ENCODE results near the gene EXOSC10.
"Not testable (repeated sequence)": the region's sequence is repeated elsewhere in the genome, so short reads cannot be mapped to it uniquely, and the experiment has no call there.

The EXOSC10 gene

DNA sequence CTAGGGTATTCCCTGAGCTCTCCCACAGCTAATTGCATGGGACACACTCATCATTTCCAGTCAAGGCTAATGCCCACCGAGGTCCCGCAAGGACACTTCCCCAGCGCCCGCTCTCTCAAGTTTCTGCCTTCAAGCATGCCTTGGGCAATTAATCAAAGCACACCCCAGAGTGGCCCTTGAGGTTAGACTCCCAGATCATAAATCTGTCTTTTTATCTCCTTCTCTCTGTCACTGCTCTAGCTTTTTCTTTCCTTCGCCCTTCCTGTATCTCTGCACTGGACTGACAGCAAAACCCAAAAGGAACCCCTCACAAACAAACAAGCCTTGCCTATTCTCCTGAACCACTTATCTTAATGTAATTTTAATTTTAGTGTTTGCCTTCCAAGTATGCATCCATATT, 7.9 kb upstream of the EXOSC10 start:
- DNase-seq, result no peak

DNA sequence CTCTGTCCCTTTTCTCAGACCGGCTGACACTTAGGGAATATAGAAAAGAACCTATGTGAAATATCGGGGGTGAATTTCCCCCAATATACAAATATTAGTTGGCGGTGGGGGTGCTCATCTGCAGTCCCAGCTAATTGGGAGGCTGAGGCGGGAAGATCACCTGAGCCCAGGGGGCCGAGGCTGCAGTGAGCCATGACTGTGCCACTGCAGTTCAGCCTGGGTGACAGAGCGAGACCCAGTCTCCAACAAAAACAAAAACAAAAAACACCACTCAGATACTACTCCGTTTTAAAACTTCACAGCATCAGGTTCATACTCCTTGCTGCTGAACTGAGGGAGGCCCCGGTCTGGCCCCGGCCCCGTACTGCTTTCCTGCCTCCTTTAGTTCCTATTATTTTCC, 5.9 kb upstream of the EXOSC10 start:
- no peak for DNase-seq

DNA sequence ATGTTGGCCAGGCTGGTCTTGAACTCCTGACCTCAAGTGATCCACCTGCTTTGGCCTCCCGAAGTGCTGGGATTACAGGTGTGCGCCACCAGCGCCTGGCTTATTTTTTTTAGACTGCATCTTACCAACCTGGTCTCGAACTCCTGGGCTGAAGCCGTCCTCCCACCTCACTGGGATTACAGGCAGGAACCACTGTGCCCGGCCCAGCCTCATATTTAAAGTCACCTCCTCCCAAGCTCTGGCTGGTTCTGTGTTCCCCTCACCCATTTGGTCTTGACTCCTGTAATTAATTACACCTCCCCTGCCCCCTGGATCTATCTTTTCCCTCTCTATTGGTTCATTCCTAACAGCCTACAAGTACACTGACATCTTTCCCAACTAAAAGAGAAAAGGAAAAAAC, 1.7 kb upstream of the EXOSC10 start:
- DNase-seq, result no peak

DNA sequence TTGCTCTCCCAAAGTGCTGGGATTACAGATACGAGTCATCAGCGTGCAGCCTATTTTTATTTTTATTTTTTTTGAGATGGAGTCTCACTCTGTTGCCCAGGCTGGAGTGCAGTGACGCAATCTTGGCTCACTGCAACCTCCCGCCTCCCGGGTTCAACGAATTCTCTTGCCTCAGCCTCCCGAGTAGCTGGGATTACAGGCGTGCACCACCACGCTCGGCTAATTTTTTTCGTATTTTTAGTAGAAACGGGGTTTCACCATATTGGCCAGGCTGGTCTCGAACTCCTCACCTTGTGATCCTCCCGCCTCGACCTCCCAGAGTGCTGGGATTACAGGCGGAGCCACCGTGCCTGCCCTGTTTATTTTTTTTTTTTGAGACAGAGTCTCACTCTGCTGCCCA, 1.1 kb upstream of the EXOSC10 start:
- DNase-seq, result not testable (repeated sequence)

DNA sequence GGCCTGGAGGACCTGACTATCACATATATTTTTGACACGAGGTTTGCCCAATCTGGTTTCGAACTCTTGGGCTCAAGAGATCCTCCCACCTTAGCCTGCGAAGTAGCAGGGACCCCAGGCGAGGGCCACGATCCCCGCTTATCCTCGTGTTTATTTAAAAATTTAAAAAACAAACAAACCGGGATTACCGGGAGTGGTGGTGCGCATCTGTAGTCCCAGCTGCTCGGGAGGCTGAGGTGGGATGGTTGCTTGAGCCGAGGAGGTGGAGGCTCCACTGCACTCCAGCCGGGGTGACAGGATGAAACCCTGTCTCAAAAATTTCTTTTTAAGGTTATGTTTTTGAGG, 452 bp upstream of the EXOSC10 start:
- no peak for DNase-seq

DNA sequence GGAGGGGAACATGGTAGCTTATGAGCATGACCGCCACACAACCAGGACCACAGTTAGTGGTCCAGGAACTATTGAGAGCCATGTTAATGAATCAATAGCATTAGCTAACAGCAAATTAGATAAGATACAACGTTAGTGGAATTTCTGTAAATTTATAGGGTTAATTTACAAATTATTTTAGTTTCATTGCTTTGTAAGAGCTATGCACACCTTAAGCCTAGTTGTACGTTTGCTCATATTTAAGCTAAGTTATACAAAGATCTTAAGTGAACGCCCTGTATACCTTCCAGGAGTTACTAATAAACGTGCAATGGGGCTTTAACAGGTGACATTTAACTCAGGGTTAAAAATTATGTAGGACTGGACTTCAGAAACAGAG, 749 bp downstream of the EXOSC10 start:
- DNase-seq, result no peak

DNA sequence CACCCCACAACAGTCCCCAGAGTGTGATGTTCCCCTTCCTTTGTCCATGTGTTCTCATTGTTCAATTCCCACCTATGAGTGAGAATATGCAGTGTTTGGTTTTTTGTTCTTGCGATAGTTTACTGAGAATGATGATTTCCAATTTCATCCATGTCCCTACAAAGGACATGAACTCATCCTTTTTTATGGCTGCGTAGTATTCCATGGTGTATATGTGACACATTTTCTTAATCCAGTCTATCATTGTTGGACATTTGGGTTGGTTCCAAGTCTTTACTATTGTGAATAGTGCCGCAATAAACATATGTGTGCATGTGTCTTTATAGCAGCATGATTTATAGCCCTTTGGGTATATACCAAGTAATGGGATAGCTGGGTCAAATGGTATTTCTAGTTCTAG, 15.9 kb downstream of the EXOSC10 start:
- not testable (repeated sequence) for DNase-seq

DNA sequence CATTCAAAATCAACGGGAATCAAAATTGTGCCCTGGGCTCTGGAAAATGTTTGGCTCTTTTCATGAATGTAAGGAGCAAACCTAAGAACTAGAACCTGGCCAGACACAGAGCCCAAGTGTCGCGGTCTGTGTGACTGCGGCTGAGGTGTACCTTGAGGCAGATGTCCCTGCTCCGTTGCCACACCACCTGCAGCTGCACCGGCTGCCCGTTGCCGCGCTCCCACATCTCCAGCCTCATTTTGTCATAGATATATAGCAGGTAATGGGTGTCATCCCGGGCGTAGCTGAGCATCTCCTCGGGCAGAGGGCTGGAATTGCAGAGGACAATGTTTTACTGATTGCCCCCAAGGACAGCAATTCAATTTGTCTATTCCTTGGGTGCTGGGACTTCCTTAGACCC, 18.7 kb downstream of the EXOSC10 start:
- DNase-seq, result no peak

DNA sequence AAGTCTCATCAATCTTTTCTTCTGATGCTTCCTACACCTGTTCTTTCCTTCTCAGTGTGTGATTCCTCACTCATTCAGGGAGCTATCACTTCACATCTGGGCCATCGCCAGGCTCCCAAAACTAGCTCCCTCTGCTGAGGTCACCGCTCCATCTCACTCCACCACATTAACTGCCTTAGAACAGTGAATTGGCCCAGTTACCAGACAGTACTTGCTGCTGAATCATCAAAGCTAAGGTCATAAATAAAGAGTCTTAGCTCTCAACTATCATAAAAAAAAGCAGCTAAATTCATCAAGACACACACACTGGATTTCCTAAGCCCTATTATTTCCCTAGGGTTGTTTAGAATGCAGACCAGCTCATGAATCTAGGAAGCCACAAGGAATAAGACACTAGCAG, 21.0 kb downstream of the EXOSC10 start:
- no peak for DNase-seq

DNA sequence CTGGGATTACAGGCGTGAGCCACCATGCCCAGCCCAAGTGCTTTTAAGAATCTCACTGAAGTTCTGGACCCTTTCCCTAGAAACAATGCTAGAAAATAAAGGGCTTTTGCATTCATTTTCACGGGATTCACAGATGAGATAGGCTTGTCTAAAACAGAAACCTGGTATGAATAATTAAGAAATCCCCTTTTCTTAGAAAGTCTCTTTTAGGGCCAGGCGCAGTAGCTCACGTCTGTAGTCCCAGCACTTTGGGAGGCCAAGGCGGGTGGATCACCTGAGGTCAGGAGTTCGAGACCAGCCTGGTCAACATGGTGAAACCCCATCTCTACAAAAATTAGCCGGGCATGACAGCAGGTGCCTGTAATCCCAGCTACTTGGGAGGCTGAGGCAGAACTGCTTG, 26.3 kb downstream of the EXOSC10 start:
- DNase-seq, result not testable (repeated sequence)

DNA sequence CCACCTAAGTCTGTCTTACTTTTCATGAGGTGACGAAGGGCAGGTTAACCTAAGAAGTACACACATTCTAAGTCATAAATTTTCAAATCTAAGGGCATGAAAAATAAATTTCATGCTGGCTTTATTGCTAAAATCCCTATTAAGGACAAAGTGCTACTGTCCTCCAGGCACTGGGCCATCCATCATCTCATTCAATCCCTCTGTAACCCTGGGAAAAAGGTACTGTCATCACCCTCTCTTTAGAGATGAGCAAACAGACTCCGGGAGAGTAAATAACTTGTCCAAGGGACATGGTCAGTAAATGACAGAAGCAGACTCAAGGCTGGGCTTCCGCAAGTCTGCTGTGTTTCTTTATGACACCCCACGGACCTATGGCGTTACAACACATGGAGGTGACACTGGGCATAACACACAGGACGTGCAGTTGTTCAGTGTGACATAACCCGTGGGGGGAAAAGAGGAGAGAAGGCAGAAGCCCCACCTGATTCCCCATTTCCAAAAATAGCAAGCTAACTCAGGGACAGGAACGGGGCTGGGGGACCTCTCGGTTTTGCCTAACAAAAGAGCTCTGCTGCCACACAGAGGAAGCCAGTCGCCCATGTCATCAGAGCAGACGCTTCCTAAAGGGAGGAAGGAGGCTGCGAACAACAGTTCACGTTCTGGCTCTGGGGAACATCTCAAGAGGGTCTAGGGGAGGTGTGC, 27.3 kb downstream of the EXOSC10 start:
- no peak for DNase-seq

DNA sequence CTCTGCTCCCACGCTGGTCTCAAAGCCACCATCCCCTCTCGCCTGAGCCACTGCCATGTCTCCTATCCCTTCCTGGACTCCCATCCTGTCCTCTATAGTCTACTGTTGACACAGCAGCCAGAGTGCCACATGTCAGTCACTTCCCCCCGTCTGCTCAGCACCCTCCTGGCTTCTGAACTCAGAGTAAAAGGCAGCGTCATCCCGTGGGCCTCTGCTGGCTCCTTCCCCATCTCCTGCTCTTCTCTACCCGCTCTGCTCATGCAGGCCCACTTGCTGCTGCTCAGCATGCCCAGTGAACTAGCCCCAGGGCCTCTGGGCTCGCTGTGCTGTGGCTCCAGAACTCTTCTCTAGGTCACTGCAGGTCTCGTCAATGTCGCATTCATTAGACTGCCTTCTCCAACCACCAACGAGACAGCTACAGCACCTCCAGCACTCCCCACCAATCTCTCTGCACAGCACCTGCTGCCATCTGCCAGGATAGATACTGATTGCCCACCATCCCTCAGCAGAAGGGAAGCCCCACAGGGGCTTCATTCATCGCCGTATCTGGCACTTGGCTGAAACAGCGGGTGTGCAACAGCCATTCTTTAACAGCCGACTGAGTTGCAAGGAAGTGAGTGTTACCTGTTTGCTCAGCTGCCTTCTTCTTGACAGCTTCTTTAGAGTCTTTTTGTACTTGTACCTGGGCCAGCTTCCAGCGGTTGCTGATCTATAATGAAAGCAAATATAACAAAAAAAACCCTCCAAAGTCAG, 28.0 kb downstream of the EXOSC10 start:
- DNase-seq, result no peak

DNA sequence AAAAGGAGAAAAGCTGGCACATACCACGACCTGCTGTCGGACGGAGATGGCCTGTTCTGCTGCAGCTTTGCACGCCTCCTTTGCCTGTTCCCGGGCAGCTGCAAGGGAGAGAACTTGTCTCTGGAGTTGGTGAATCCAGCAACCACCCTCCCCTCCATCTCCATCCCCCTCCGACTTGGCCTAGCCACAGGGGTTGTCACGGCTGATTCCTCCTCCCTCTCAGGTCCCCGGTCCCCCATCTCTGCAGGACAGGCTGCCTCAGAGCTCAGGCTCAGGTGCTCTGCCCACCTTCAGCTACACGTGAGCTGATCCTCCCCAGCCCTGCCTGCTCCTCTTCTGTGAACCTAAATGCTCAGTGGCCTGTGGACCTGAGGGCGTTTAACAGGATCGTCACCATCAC, 28.8 kb downstream of the EXOSC10 start:
- no peak for DNase-seq

DNA sequence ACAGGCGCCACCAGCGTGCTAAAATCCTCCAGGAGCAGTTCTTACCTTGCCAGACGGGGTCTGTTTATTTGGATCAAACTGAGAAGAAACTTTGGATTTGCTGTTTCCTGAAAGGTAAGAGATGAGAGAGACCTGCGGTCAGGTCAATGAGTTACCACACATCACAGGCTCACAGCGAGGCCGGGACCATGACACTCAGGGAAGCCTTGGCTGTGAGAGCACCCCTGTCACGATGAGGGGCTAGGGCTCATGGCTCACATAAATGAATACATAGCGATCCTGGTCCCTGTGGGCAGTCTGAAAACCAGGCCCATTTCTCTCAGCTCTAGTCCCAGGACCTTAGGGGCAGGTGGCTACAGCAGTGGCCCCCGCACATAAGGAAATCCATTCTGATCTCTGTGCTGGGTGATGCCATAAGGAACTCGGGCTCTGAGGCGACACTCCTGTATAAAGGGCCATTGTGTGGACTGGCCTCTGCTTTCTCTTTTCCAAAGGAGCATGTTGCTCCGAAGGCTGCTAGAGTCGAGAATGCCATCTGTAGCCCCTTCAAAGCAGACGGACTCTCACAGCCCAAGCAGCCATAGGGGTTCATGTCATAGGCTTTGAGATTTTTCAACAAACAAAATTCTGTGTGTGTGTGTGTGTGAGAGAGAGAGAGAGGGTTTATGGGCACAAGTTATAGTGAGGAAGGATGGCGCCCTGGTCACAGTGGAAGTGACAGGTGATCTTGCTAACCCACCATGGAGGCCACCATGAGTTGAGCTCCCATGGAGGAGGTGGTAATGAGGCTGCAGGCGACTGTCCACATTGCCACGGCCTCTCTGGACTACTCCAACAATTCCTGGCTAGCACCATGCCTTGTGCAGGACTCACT, 30.8 kb downstream of the EXOSC10 start:
- DNase-seq, result no peak

DNA sequence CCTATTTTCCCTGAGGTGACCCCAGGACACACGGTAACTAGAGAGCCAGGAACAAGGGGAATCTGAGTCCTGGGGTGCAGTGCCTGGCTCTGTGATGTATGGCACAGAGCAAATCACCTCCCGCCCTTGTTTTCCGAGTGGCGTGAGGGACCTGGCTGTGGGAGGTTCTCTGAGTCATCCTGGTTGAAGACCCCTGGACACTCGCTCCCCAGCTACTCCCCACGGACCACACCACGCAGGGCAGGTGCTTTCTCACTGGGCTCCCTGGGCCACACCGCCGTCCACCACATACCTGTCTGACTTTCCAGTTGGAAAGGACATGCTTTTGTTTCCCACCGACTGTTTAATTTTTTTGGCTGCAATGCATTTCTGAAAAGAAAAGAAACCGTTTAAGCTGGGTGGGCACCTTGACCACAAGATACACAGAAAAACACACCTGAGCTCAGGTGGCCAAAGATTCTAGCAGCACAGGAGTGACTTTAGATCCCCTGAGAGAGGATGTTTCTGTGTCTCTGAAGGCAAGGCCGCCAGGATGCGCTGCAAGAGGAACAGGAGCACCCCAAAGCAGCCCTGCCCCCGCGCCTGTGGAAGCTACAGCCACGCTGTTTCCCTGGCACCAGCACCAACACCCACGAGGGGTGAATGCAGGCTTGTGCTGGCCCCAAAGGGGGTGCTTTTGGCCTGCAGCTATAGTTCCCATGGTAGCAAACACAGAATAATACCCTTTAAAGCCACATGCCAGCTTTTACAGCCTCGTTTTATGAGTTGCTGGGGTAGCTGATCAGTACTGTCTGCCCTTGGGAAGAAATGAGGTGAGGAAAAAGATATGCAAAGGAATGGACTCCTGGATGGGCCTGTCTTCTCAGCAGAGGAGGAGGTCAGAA, 31.7 kb downstream of the EXOSC10 start:
- DNase-seq, result no peak

DNA sequence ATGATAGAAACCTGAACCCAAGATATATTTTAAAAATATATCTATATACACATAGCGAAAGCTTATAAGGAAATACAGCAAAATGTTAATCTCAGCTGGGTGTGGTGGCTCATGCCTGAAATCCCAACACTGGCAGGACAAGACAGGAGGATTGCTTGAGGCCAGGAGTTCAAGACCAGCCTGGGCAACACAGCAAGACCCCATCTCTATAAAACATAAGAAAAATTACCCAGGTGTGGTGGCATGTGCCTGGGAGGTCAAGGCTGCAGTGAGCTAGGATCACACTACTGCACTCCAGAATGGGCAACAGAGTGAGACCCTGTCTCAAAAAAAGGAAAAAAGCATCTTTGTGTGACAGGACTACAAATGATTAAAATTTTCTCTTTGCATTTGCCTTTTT, 33.9 kb downstream of the EXOSC10 start:
- DNase-seq, result no peak

DNA sequence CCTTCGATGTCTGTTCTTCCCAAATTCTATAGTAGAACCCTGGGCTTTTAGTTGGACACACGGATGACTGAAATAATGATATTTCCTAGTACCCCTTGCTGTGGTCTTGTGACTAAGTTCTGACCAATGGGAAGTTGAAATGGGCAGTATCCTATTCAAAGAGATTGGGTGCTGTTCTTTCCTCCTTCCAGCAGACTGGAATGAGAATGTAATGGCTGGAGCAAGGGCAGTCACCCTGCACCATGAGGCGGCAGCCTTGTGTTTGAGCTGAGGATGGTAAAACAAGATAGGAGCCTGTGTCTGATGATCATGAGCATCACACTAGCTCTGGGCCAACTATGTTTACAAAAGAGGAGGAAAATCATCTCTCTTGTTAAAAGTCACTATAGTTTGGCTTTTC, 34.7 kb downstream of the EXOSC10 start:
- no peak for DNase-seq

DNA sequence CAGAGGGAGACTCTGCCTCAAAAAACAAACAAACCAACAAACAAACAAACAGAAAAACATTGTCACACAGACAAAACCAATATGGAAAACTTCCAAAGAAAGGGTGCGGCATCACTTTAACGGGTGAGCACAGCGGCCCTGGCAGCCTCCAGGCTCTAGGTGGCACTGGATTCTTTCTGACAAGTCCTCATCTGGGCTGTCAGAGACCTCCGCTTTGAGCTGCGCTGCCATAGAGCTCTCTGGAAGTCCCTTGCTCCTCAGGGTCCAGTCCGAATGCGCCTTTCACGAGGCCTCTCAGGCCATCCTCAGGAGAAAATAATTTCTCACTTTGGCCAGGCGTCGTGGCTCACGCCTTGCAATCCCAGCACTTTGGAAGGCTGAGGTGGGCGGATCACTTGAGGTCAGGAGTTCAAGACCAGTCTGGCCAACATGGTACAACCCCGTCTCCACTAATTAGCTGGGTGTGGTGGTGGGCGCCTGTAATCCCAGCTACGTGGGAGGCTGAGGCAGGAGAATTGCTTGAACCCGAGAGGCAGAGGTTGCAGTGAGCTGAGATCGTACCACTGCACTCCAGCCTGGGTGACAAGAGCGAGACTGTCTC, 35.6 kb downstream of the EXOSC10 start:
- DNase-seq, result not testable (repeated sequence)

DNA sequence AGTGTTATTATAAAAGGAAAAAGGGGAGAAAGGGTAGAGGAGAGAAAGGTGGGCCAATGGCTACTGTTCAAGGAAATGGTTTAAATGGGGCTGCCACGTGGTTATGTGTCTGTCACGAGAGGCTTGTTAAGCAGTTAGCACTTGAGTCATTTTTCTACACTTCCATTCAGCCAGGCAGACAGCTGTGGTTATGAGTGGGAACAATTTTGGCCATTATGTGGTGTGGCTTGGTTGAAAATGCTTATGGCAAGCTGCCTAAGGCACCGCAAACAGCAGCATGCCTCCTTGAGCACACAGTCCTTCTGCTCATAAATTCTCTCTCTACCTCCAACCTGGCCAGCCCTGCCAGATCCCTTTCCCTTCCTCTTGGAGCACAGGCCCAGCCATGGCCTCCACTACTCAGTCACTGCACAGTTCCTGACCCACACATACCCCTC, 36.7 kb downstream of the EXOSC10 start:
- no peak for DNase-seq

DNA sequence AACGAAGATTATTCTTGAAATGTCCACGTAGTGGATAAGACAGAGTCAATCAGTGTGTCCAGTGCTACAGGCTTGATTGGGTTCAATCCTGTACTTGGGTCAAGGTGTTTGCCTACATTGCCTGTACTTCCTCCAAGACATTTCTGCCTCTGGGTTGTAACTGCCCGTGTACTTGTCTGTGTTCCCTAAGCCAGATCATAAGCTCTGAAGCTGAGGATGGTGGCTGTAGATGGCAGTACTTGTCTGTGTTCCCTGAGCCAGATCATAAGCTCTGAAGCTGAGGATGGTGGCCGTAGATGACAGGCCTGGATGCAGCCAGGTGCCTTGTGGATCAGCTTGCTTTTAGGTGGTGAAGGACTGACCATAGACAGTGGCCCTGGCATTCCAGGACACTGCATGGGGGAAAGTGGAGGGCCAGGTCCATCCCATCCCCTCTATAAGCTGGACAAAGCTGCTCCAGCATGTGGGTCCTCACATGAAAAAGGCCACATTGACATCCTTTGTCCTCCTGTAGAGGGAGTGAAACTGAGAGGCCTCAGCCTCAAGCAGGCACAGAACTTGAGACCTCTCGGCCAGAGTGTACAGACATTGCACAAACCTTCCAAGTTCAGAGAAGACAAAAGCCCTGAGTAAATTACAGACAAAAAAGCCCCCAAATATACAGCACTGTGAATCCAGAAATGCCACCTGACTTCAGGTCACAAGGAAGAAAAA, 37.9 kb downstream of the EXOSC10 start:
- no peak for DNase-seq

DNA sequence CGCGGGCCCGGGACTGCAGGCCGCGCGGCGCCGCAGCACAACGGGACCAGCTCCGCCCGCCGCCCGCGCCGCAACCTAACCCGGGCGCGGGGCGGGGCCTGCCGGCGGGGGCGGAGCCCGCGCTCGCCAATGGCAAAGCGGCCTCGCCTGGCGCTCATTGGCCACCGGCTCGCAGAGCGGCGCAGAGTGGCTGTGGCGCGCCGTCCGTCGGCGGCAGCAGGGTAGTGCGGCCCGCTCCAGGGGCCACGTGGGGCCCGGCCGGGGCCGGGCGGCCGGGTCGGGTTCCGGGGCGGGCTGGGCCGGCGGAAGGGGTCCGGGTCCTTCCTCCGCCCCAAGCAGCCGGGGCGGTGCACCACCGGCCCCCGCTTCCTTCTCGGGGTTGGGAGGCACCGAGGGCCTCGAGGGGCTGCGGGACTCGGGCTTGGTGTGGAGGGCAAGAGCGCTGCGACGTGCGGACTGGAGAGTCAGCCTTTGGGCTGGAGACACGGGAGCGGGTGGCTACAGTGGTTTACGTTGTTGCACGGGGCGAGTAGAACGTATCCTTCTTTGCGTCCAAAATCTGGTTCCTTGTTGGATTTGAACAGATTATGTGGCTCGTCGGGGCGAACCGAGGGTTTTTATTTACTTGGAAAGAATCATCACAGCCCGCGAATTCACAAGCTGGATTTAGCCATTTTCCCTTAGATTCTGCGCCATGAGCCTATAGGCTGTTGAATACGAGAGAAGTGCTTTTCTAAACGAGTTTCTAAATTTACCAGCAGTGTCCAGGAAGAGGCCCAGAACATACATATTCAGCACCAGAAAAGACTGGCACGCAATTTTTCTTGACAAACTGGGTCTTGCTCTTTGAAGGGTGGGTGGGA, 39.5 kb downstream of the EXOSC10 start, which contains the start of gene SRM:
Gene SRM, minus strand, starts transcription at position 51 of the 863 bp plus-strand sequence. CDS start 75 bp downstream, outside the sequence.
- peak; percentile 93 for DNase-seq

Data from right forelimb (tissue), 1 donor.